Measurements from ENCODE around the gene REP15.
A peak's percentile ranks its signal among the peaks of the same experiment; 100 is the strongest.
"Not testable (repeated sequence)": the region's sequence is repeated elsewhere in the genome, so short reads cannot be mapped to it uniquely, and the experiment has no call there.

Gene REP15

DNA sequence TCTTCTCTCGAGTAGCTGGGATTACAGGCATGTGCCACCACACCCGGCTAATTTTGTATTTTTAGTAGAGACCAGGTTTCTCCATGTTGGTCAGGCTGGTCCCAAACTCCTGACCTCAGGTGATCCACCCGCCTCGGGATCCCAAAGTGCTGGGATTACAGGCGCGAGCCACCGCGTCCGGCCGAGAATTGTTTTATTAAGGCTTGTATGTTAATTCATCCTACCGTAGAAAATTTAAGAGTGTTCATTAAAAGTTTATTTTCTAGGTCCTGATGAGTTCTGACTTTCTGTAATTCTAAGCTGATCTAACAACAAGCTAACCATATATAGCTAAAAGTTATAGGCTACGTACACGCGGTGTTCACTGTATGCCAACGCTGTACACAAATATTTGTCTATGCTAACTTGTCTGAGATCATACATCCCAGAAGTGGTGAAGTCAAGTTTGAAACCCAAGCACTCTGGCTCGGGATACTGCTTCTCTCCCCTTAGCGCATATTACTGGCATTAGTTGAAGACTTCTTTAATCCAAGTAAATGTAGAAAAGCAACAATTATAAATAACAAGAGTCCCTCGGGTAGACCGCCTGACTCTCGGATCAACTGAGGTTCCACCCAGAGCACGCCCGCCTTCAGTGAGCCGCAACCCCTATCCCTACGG lies 13.8 kb downstream of the REP15 start:
- peak overlapping the region; percentile 94 to 98 for H3K27ac Mint-ChIP-seq
- H3K36me3 Mint-ChIP-seq (ENCODE audit: insufficient read depth) = peaks cover 18% of the 10 kb centered on the region
- peak overlapping the region; percentile 92 to 98 for H3K4me3 Mint-ChIP-seq
- DNase-seq = no peak
- peak; percentile 41 for ATAC-seq (replicated peaks)
- H3K9me3 Mint-ChIP-seq = no peaks in the 10 kb centered on the region
- peaks cover 22 to 34% of the 10 kb centered on the region in 2 donors for H3K4me1 Mint-ChIP-seq (ENCODE audit: low read depth in 2 of 2)
- H3K27me3 Mint-ChIP-seq = no peaks in the 10 kb centered on the region

DNA sequence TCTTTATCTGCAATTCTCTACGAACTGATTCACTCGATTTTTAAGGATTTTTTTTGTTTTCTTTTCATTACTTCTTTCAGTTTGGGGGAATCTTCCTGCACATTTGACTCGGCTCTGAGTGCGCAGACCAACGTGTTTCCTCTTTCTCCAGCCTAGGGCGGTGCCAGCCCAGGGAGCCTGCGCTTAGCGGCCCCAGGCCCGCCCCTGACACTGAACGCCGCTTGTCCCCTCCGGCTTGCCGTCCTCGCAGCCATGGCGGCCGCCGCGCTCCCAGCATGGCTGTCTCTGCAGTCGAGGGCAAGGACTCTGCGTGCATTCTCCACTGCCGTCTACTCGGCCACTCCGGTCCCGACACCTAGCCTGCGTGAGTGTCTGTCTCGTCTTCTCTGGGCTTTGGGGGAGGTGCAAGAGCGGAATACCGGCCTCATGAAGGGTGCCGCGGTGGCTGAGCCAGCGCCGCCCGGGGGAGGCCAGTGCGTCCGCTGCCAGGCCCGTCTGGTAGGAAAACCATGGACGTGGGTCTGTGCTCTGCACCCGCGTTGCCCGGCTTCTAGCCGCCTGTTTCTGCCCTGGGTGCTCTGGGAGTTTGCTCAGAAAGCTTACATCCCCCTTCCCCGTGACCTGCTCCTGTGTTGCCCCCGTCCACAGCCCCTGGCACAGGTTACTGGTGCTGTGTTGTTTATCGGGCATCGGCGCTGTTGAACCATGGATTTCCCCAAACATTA lies 14.5 kb downstream of the REP15 start, which contains the start of gene MRPS35:
Gene MRPS35 (plus strand): TSS at position 241 of the 725 bp plus-strand sequence. CDS start 12 bp downstream, at position 253.
- DNase-seq (peak; percentile 86 to 91 (median 88)), ATAC-seq (replicated peaks) (peak; percentile 96)
- H3K36me3 Mint-ChIP-seq (ENCODE audit: insufficient read depth) = peaks cover 18% of the 10 kb centered on the region
- no peaks in the 10 kb centered on the region for H3K27me3 Mint-ChIP-seq
- H3K4me3 Mint-ChIP-seq = peak within 1 kb of the TSS; percentile 92 to 98
- H3K27ac Mint-ChIP-seq = peak within 1 kb of the TSS; percentile 94 to 98
- peaks cover 22 to 34% of the 10 kb centered on the region in 2 donors for H3K4me1 Mint-ChIP-seq (ENCODE audit: low read depth in 2 of 2)
- H3K9me3 Mint-ChIP-seq = no peaks in the 10 kb centered on the region

DNA sequence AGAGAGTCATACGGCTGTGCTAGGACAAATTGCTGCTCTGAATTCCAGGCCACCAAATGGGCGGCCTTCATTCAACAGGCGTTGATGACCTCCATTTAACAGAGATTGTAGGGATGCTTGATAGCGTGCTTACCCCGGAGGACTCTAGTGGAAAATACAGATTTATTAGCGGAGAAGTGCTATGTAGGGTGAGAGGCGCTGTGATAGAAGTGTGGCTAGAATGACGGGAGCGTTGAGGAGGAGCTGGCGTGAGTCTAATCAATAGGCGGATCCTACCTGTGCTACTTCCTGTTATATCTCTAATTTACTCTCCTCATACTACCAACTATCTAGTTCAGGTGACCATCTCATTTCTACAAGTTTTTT lies 15.1 kb downstream of the REP15 start:
- Mint-ChIP-seq H3K4me1 (ENCODE audit: low read depth in 2 of 2) (peaks cover 22 to 34% of the 10 kb centered on the region in 2 donors), H3K27ac (peak overlapping the region; percentile 94 to 98), H3K9me3 (no peaks in the 10 kb centered on the region), H3K36me3 (ENCODE audit: insufficient read depth) (peaks cover 18% of the 10 kb centered on the region), H3K4me3 (peak overlapping the region; percentile 92 to 98), H3K27me3 (no peaks in the 10 kb centered on the region)
- peak in 1 of 3 experiments; percentile 2 for DNase-seq
- no peak for ATAC-seq (replicated peaks)

DNA sequence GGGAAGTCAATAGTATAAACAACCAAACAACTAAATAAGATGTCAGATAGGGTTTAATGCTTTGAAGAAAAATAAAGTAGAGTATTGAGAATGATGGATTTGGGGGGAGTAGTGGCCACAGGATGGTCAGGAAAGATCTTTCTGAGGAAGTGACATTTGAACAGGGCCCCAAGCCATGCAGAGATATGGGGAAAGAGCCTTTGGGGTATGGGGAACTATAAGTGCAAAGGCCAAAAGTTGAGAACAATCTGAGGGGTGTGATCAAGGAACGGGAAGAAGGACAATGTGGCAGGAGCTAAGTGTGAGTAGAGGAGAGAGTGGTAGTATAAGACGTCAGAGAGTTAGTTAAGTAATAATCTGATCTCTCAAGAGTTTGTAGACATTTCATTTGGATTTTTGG lies 15.7 kb downstream of the REP15 start:
- H3K4me3 Mint-ChIP-seq = peak overlapping the region; percentile 92 to 98
- peaks cover 20% of the 10 kb centered on the region for H3K36me3 Mint-ChIP-seq (ENCODE audit: insufficient read depth)
- no peak for DNase-seq
- no peaks in the 10 kb centered on the region for H3K9me3 Mint-ChIP-seq
- H3K27ac Mint-ChIP-seq = peak overlapping the region in 1 of 2 donors; percentile 94
- ATAC-seq (replicated peaks) = no peak
- H3K27me3 Mint-ChIP-seq = no peaks in the 10 kb centered on the region
- H3K4me1 Mint-ChIP-seq (ENCODE audit: low read depth in 2 of 2) = peaks cover 22 to 34% of the 10 kb centered on the region in 2 donors

DNA sequence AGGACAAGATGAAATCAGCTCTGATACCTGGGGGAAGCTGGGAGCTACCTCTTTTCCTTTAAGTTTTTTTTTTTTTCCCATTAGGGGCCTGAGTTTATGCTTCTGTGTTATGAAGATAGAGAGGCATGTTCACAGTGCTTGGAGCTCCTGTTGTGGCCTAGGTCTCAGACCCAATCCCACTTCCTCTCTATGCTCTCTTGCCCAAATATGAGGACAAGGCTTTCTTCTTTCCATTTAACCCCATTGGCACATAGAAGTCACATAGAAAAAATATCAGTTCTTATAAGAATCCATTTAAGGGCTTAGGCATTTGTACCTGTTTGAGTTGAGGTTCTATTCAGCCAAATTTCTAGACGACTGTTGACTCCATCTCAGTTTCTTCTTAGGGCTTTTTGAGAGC lies 27.0 kb downstream of the REP15 start:
- Mint-ChIP-seq H3K27ac (no peak overlapping the region), H3K36me3 (ENCODE audit: insufficient read depth) (peaks cover 76% of the 10 kb centered on the region), H3K4me1 (ENCODE audit: low read depth in 2 of 2) (peaks cover 1 to 6% of the 10 kb centered on the region in 2 donors), H3K9me3 (no peaks in the 10 kb centered on the region), H3K4me3 (no peak overlapping the region), H3K27me3 (no peaks in the 10 kb centered on the region)
- no peak for ATAC-seq (replicated peaks)
- DNase-seq = no peak

DNA sequence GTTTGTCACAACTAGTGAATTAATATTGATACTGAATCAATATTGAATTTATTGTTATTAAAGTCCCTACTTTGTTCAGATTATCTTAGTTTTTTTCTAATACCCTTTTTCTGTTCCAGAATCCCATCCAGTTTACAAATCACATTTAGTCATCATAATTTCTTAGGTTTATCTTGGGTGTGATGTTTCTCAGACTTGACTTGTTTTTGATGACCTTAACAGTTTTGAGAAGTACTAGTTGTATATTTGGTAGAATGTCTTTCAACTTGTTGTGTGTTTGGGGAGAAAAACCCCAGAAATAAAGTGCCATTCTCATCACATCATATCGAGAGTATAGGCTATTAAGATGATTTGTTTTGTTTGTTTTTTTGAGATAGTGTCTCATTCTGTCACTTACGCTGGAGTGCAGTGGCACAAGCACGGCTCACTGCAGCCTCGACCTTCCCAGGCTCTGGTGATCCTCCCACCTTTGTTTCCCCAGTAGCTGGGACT lies 33.9 kb downstream of the REP15 start:
- ATAC-seq (replicated peaks) = no peak
- H3K36me3 Mint-ChIP-seq (ENCODE audit: insufficient read depth) = peaks cover 55% of the 10 kb centered on the region
- DNase-seq = no peak
- no peak overlapping the region for H3K27ac Mint-ChIP-seq
- peaks cover 0 to 1% of the 10 kb centered on the region in 2 donors for H3K4me1 Mint-ChIP-seq (ENCODE audit: low read depth in 2 of 2)
- no peaks in the 10 kb centered on the region for H3K27me3 Mint-ChIP-seq
- H3K9me3 Mint-ChIP-seq = no peaks in the 10 kb centered on the region
- no peak overlapping the region for H3K4me3 Mint-ChIP-seq

DNA sequence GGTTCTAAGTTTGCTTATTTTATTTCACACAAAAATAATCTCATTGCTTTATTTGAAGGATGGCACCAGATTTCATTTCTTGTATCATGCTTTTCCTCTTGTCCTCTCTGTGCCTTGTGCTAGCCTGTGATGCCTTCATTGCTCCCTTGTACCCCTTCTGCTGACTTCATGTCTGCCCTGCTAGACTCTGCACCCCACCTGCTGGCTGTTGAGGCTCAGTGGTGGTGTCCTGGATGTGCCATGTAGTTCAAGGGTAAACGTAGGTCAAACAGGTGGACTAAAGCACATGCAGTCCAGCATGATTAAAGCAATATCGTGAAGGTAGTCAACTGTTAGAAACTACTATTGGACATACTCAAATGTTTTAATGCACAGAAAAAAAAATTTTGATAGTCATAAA lies 36.0 kb downstream of the REP15 start:
- Mint-ChIP-seq H3K4me3 (no peak overlapping the region), H3K36me3 (ENCODE audit: insufficient read depth) (peaks cover 47% of the 10 kb centered on the region), H3K4me1 (ENCODE audit: low read depth in 2 of 2) (no peaks in the 10 kb centered on the region), H3K9me3 (no peaks in the 10 kb centered on the region), H3K27ac (no peak overlapping the region), H3K27me3 (no peaks in the 10 kb centered on the region)
- DNase-seq (no peak), ATAC-seq (replicated peaks) (no peak)

DNA sequence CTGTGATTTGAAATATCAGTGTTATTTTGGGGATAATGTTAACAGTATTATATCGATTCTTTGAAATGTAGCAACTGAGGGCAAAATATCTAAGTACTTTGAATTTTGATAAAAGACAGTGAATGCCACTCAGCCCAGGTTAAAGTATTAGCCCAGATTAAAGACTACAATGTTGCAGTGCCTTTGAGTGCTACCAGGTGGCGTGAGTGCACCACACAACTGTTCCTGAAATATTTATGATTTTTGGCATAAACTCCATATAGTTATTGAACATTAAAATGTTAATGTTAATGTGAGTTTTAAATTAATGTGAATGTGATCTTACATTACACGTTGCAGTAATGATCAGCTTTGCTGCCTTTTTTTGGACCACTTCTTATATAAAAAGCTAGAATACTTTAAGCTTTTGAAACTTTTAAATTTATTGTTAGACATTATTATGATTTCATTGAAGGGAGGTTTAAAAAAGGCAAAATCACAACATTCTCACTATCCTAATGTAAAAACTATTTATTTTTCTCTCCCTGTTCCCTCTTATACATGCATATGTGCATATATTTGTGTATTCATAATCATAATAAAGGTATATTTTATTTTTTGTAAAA lies 36.9 kb downstream of the REP15 start:
- H3K27ac Mint-ChIP-seq = no peak overlapping the region

DNA sequence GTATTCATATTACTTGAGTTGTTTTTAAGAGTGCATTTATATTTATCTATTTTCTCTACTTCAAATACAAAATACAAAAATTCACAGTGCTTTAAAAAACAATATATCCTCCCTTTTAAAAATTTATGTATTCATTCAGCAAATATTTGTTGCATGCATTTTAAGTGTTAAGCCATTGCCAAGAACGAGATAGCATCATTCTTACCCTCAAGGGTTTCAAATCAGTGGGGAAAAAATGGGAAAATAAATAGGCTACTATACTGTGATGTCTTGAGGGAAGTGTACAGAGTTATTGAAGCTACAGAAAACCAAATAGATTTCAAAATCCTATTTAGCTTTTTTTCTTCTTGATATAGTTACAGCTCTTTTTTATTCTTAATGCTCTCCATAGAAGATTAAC lies 37.5 kb downstream of the REP15 start:
- Mint-ChIP-seq H3K4me1 (ENCODE audit: low read depth in 2 of 2) (peaks cover 0 to 3% of the 10 kb centered on the region in 2 donors), H3K27ac (no peak overlapping the region), H3K36me3 (ENCODE audit: insufficient read depth) (peaks cover 60% of the 10 kb centered on the region), H3K4me3 (no peak overlapping the region), H3K27me3 (no peaks in the 10 kb centered on the region), H3K9me3 (no peaks in the 10 kb centered on the region)
- DNase-seq = no peak
- no peak for ATAC-seq (replicated peaks)

More for the DNA sequence above, 36.9 kb downstream of the REP15 start:
- ATAC-seq (replicated peaks) = peak; percentile 70
- Mint-ChIP-seq H3K9me3 (no peaks in the 10 kb centered on the region), H3K4me3 (no peak overlapping the region), H3K4me1 (ENCODE audit: low read depth in 2 of 2) (peaks cover 0 to 3% of the 10 kb centered on the region in 2 donors), H3K36me3 (ENCODE audit: insufficient read depth) (peaks cover 56% of the 10 kb centered on the region), H3K27me3 (no peaks in the 10 kb centered on the region)
- DNase-seq = peak in 2 of 3 experiments; percentile 12 to 17

DNA sequence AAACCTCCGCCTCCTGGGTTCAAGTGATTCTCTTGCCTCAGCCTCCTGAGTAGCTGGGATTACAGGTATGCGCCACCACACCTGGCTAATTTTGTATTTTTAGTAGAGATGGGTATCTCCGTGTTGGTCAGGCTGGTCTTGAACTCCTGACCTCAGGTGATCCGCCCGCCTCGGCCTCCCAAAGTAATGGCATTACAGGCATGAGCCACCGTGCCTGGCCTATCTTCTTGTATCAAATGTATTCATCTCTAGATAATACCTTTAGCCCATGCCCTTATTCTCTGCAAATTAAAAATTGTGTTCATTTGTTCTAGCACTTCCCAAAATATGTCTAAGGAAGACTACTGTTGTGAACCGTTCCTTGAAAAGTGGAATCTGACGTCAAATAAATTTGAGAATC lies 38.1 kb downstream of the REP15 start:
- not testable (repeated sequence) for H3K27me3 Mint-ChIP-seq; H3K4me1 Mint-ChIP-seq (ENCODE audit: low read depth in 2 of 2); DNase-seq; H3K27ac Mint-ChIP-seq; H3K4me3 Mint-ChIP-seq; H3K9me3 Mint-ChIP-seq; ATAC-seq (replicated peaks)
- peaks cover 62% of the 10 kb centered on the region for H3K36me3 Mint-ChIP-seq (ENCODE audit: insufficient read depth)

DNA sequence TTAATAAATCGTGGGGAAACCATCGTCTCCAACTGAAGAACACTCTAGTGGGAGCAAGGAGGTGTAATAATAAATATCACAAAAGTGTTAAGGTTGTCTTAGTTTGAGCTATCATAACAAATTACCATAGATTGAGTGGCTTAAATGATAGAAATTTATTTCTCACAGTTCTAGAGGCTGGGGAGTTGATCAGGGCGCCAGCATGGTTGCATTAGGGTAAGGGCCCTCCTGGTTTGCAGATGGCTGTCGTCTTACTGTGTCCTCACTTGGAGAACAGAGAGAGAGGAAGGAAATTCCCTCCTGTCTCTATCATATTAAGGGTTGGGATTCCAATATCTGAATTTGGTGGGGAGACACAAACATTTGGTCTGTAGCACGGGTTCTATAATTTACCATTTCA lies 47.4 kb downstream of the REP15 start:
- no peaks in the 10 kb centered on the region for H3K9me3 Mint-ChIP-seq
- no peak overlapping the region for H3K27ac Mint-ChIP-seq
- H3K4me1 Mint-ChIP-seq (ENCODE audit: low read depth in 2 of 2) = peaks cover 0 to 9% of the 10 kb centered on the region in 2 donors
- no peak for DNase-seq
- no peak for ATAC-seq (replicated peaks)
- H3K27me3 Mint-ChIP-seq = no peaks in the 10 kb centered on the region
- H3K36me3 Mint-ChIP-seq (ENCODE audit: insufficient read depth) = peaks cover 36% of the 10 kb centered on the region
- no peak overlapping the region for H3K4me3 Mint-ChIP-seq

DNA sequence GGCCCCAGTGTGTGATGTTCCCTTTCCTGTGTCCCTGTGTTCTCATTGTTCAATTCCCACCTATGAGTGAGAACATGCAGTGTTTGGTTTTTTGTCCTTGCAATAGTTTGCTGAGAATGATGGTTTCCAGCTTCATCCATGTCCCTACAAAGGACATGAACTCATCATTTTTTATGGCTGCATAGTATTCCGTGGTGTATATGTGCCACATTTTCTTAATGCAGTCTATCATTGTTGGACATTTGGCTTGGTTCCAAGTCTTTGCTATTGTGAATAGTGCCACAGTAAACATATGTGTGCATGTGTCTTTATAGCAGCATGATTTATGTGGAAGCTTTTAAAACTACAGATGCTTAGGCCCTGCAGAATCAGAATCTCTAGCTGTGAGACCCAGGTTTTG lies 49.5 kb downstream of the REP15 start:
- ATAC-seq (replicated peaks); H3K9me3 Mint-ChIP-seq; H3K4me1 Mint-ChIP-seq (ENCODE audit: low read depth in 2 of 2); H3K27ac Mint-ChIP-seq; H3K27me3 Mint-ChIP-seq; H3K4me3 Mint-ChIP-seq; DNase-seq: not testable (repeated sequence)
- H3K36me3 Mint-ChIP-seq (ENCODE audit: insufficient read depth) = peaks cover 21% of the 10 kb centered on the region
